K562 (cell line): ENCODE results near the gene ENOX2. TPM values are rescaled to one million over a fixed set of nuclear protein-coding genes. Genes with fewer than 3 reads are reported as not detected.

Experiments
- ATAC-seq: fragments of 200-7000 bp; cut with Tn5 transposase; 3 replicates; pipeline ENCODE4 v1.9.1; 2020; ENCODE audit warnings: moderate library complexity
- BruUV-seq: library from RNA; stranded (reverse); fragments of 400-500 nt; replicated peaks from 2 replicates; lab custom pipeline; 2021; lab: Mats Ljungman, UMichigan
- CTCF ChIA-PET: fragments of 300-600 bp; formaldehyde crosslinking; extraction: SDS; loops from one replicate; lab custom pipeline; 2021; ENCODE audit warnings: low intra/inter-chr PET ratio; lab: Yijun Ruan, JAX
- POLR2A ChIA-PET: fragments of 300-600, 350-650 bp; sonication (Branson Sonifier 250); formaldehyde crosslinking; extraction: SDS; loops from one replicate; lab custom pipeline; 2021; ENCODE audit warnings: antibody characterized with exemption, inconsistent platforms; lab: Yijun Ruan, JAX
- DNase-seq, 4 experiments: peaks; one replicate each; pipeline versions ENCODE4 v3.0.0 to v3.0.0-alpha.2; 2011 to 2018; ENCODE audit warnings: low spot score in 3 of 4, mixed read lengths in 3 of 4; ENCODE audit errors: extremely low read depth in 1 of 4
- FAIRE-seq: peaks from 2 replicates; lab custom pipeline; 2011; peaks lifted over from hg19 to GRCh38; lab: Jason Lieb, UNC
- H2AFZ ChIP-seq: 2 replicates; pipeline ENCODE4 v1.6.0; 2011; ENCODE audit warnings: low read depth, low read length, control low read depth, inconsistent platforms
- H3K27ac ChIP-seq: fragments of 200-600 bp; 3 replicates; pipeline ENCODE4 v1.8.0; 2011; ENCODE audit warnings: low read depth, mild to moderate bottlenecking, control low read depth, inconsistent platforms, low read length, moderate library complexity, mixed read lengths; ENCODE audit errors: extremely low read depth
- H3K27me3 ChIP-seq, 2 experiments: fragments of 300-600 bp in 1 of 2; 2 replicates in 1 of 2; 3 replicates in 1 of 2; pipeline versions ENCODE4 v1.6.0 to v1.8.0; 2011; ENCODE audit warnings: inconsistent platforms in 2 of 2, low read length in 2 of 2, mild to moderate bottlenecking in 1 of 2, mixed read lengths in 1 of 2, moderate library complexity in 1 of 2; ENCODE audit not compliant: control insufficient read depth in 2 of 2, insufficient read depth in 2 of 2
- H3K36me3 ChIP-seq: fragments of 300-600 bp; 3 replicates; pipeline ENCODE4 v1.8.0; 2011; ENCODE audit warnings: mild to moderate bottlenecking, low read length, inconsistent platforms; ENCODE audit not compliant: control insufficient read depth, insufficient read depth
- H3K4me1 ChIP-seq, 2 experiments: fragments of 200-600 bp in 1 of 2; replicated peaks in 1 of 2; 2 replicates in 1 of 2; 3 replicates in 1 of 2; pipeline versions ENCODE4 v1.5.1 to v1.8.0; 2011; ENCODE audit warnings: inconsistent platforms in 2 of 2, low read length in 2 of 2, mild to moderate bottlenecking in 1 of 2, mixed read lengths in 1 of 2, moderate library complexity in 1 of 2; ENCODE audit not compliant: control insufficient read depth in 2 of 2, insufficient read depth in 2 of 2
- H3K4me2 ChIP-seq: 2 replicates; pipeline ENCODE4 v1.6.1; 2011; ENCODE audit warnings: low read length, control low read depth, inconsistent platforms, mixed read lengths; ENCODE audit not compliant: insufficient read depth
- H3K4me3 ChIP-seq: fragments of 200-600 bp; sonication (generic), shearing (Covaris generic); 2 replicates; pipeline ENCODE4 v1.5.1; 2016; ENCODE audit warnings: control low read depth, inconsistent platforms
- H3K79me2 ChIP-seq: fragments of 200-600 bp; 3 replicates; pipeline ENCODE4 v1.8.0; 2011; ENCODE audit warnings: low read length, inconsistent platforms; ENCODE audit not compliant: control insufficient read depth, insufficient read depth
- H3K9ac ChIP-seq, 2 experiments: 2 replicates each; pipeline versions ENCODE4 v1.6.0 to v1.6.1; 2011; ENCODE audit warnings: low read depth in 2 of 2, low read length in 2 of 2, control low read depth in 1 of 2, inconsistent platforms in 1 of 2, mild to moderate bottlenecking in 1 of 2, mixed read lengths in 1 of 2; ENCODE audit not compliant: insufficient read depth in 1 of 2
- H3K9me1 ChIP-seq: one replicate; pipeline ENCODE4 v1.6.0; 2011; ENCODE audit warnings: inconsistent platforms, mild to moderate bottlenecking, low read length, moderate library complexity; ENCODE audit not compliant: control insufficient read depth, insufficient read depth
- H3K9me3 ChIP-seq: replicated peaks from 2 replicates; pipeline ENCODE4 v1.5.1; 2011; ENCODE audit warnings: low read depth, low read length, inconsistent platforms; ENCODE audit not compliant: control insufficient read depth, insufficient read depth
- H4K20me1 ChIP-seq: replicated peaks from 2 replicates; pipeline ENCODE4 v1.6.1; 2011; ENCODE audit warnings: low read length, inconsistent platforms, mixed read lengths; ENCODE audit not compliant: control insufficient read depth, insufficient read depth
- E2F1 ChIP-seq: sonication (generic); formaldehyde crosslinking; IDR thresholded peaks from 2 replicates; pipeline ENCODE4 v1.8.1; 2023; ENCODE audit warnings: mild to moderate bottlenecking, missing genetic modification reagents, moderate library complexity
- HDAC6 ChIP-seq: IDR thresholded peaks from 2 replicates; pipeline ENCODE4 v1.6.1; 2012; ENCODE audit warnings: low read depth, mild to moderate bottlenecking, control low read depth, inconsistent platforms, low read length, moderate library complexity
- HSF4 ChIP-seq: fragments of 250-450 bp; sonication (Bioruptor Pico); IDR thresholded peaks from 2 replicates; pipeline ENCODE4 v2.1.2; 2022; ENCODE audit warnings: mild to moderate bottlenecking, moderate library complexity, borderline replicate concordance
- ILK ChIP-seq: fragments of 450-650 bp; IDR thresholded peaks from 2 replicates; pipeline ENCODE4 v1.6.1; 2016; ENCODE audit warnings: missing genetic modification characterization, low read depth, mild to moderate bottlenecking, missing compliant biosample characterization, moderate library complexity, borderline replicate concordance
- KAT7 ChIP-seq: sonication (generic); formaldehyde crosslinking; IDR thresholded peaks from 2 replicates; pipeline ENCODE4 v1.8.0; 2022; ENCODE audit warnings: missing genetic modification reagents, mild to moderate bottlenecking, borderline replicate concordance
- KDM1A ChIP-seq, 2 experiments: fragments of 450-650 bp; IDR thresholded peaks; 2 replicates each; pipeline ENCODE4 v1.6.1; 2016; ENCODE audit warnings: mild to moderate bottlenecking in 2 of 2
- PML ChIP-seq: IDR thresholded peaks from 2 replicates; pipeline ENCODE4 v1.6.1; 2012; ENCODE audit warnings: low read length, inconsistent platforms
- TBL1XR1 ChIP-seq, 2 experiments: IDR thresholded peaks; 2 replicates each; pipeline ENCODE4 v1.6.1; 2012; ENCODE audit warnings: improper control_type of control experiment in 2 of 2, low read length in 2 of 2, mild to moderate bottlenecking in 1 of 2
- TRIM28 ChIP-seq: fragments of 450-650 bp; IDR thresholded peaks from 2 replicates; pipeline ENCODE4 v1.6.1; 2017
- ZBTB33 ChIP-seq: sonication (generic); formaldehyde crosslinking; IDR thresholded peaks from 2 replicates; pipeline ENCODE4 v1.8.1; 2023; ENCODE audit warnings: mild to moderate bottlenecking, missing genetic modification reagents
- ZEB2 ChIP-seq: fragments of 450-650 bp; IDR thresholded peaks from 2 replicates; pipeline ENCODE4 v1.6.1; 2016
- ZNF263 ChIP-seq: sonication (generic); formaldehyde crosslinking; IDR thresholded peaks from 2 replicates; pipeline ENCODE4 v1.8.0; 2022; ENCODE audit warnings: mild to moderate bottlenecking, missing genetic modification reagents, borderline replicate concordance
- ZNF57 ChIP-seq: fragments of 450-650 bp; formaldehyde crosslinking; IDR thresholded peaks from 2 replicates; pipeline ENCODE4 v1.4.0; 2020; ENCODE audit warnings: mild to moderate bottlenecking, moderate library complexity
- ZNF696 ChIP-seq: fragments of 250-450 bp; sonication (Bioruptor Pico); conservative IDR thresholded peaks from 2 replicates; pipeline ENCODE4 v1.4.0; 2020; ENCODE audit warnings: mild to moderate bottlenecking, moderate library complexity
- ZSCAN29 ChIP-seq: fragments of 450-650 bp; IDR thresholded peaks from 2 replicates; pipeline ENCODE4 v1.6.1; 2017
- WGBS: fragments of 100-300 bp; shearing (Covaris generic); methylation state at CpG from one replicate; pipeline ENCODE4 v1.1.6; 2016; ENCODE audit warnings: low coverage, mixed read lengths; ENCODE audit not compliant: insufficient coverage; ENCODE audit errors: missing lambda C conversion rate; 5-methylcytosine and 5-hydroxymethylcytosine counted together
- in situ Hi-C: fragments of 300-500 bp; cut with MboI; formaldehyde crosslinking; loops from 4 replicates; pipeline ENCODE4 v1.15.0; 2018; ENCODE audit warnings: inconsistent platforms, mixed read lengths
- intact Hi-C: fragments of 100-400 bp; cut with micrococcal nuclease; formaldehyde crosslinking; loops from 2 replicates; pipeline ENCODE4 v1.14.2; 2022
- polyA plus RNA-seq, 8 experiments: library from polyadenylated mRNA; depleted of rRNA in 4 of 8; stranded (reverse) in 5 of 8; unstranded in 3 of 8; fragments of >200 nt; fragmentation: Nextera tagmentation in 2 of 8; fragmentation: Illumina TruSeq in 1 of 8; extraction: Ambion mirVana in 2 of 8; extraction: Trizol in 1 of 8; gene quantifications; 2 replicates each; pipeline versions ENCODE4 v1.2.1 to v1.2.3, GENCODE V29; 2011 to 2014; ENCODE audit warnings: inconsistent platforms in 1 of 8, missing spikeins in 1 of 8
- total RNA-seq, 7 experiments: library from RNA; depleted of rRNA in 6 of 7; stranded (reverse); fragments of >200 nt in 6 of 7; fragmentation: Illumina TruSeq in 2 of 7; extraction: Trizol in 2 of 7; gene quantifications; 2 replicates each; pipeline versions ENCODE4 v1.2.1 to v1.2.3, GENCODE V29; 2011 to 2021; ENCODE audit warnings: low replicate concordance in 1 of 7

ENOX2 gene
- total and polyA plus RNA-seq, 9 of the 15 experiments (the other 6 are each of a cell fraction or from before 2014, with no cell fraction given) = 6.1 to 24.0 (median 13.8) TPM

DNA sequence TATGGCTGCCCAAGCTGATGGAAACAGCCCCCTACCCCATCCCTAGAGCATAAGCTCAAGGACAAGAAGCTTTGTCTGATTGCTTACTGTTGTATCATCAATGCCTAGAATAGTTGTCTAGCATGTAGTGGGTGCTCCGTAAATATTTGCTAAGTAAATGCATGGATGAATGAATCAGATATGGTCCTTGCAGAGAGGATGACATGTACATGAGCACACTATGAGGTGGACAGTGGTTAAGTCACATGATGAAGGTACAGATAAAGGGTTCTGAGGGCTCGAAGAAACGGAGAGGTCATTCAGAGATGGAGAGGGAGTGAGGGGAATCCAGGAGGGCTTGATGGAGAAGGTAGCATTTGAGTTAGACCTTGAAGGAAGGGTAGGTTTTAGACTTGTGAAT lies 287.1 kb downstream of the ENOX2 start (continued):
- no peak for TF ChIP-seq ZBTB33 (CRISPR knock-in tag)
- TF ChIP-seq ZSCAN29 = no peak
- no peak for TF ChIP-seq TBL1XR1 (IDR thresholded peaks at IDR 0.05; ENCODE audit: low read length in 2 of 2)
- no peak for TF ChIP-seq ZNF696 (CRISPR knock-in tag)
- TF ChIP-seq KAT7 (CRISPR knock-in tag) = no peak
- TF ChIP-seq TRIM28 = no peak
- TF ChIP-seq ILK (tag) = no peak
- TF ChIP-seq, all 486 proteins: peak for 4

DNA sequence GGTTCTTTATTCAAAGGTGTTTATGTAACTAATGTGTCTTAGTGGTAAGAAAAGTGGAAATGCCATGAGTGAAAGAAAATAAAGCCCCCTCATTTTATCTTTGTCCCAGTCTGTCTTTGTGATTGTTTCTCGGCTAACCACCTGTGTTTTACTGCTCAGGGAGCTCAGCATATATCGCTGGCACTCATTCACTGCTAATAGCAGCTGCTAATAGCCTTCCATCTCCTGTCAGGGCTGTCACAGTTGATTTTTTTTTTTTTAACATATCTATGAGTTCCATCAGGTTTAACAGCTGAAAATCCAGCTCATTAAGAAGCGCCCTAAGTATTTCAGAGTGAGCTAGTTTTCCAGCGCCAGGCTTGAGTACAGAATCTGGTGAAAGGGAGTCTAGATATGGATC lies 295.6 kb downstream of the ENOX2 start:
- H2AFZ ChIP-seq = no peak overlapping the region
- H3K27me3 ChIP-seq = no peaks in the 10 kb centered on the region
- FAIRE-seq (no peak), ATAC-seq (no peak), DNase-seq (no peak)
- 22% methylated on average over 4 of the region's 4 CpGs for WGBS
- POLR2A ChIA-PET = interaction anchor here (1.2 kb wide), 1 partner anchor 13 kb away, joined by 6 read pairs; no protein-coding TSS in a partner anchor
- no peaks in the 10 kb centered on the region for H3K79me2 ChIP-seq
- TF ChIP-seq PML (no peak), E2F1 (no peak), HDAC6 (no peak), ZNF57 (no peak), ZEB2 (no peak), KDM1A (IDR thresholded peaks at IDR 0.05) (no peak), HSF4 (CRISPR knock-in tag) (no peak), ZNF263 (CRISPR knock-in tag) (no peak)
- no peaks in the 10 kb centered on the region; a peak in 1 of 5 replicates for H3K4me1 ChIP-seq
- intact Hi-C loops = no loop called here
- no peaks in the 10 kb centered on the region for H3K36me3 ChIP-seq
- no peak overlapping the region for H3K4me2 ChIP-seq
- no TSS peak for BruUV-seq
- no peaks in the 10 kb centered on the region for H4K20me1 ChIP-seq
- in situ Hi-C loops = no loop called here
- H3K27ac ChIP-seq = no peak overlapping the region
- CTCF ChIA-PET = no interaction called here
- H3K9me3 ChIP-seq = no peaks in the 10 kb centered on the region
- H3K4me3 ChIP-seq = no peak overlapping the region
- H3K9me1 ChIP-seq = no peaks in the 10 kb centered on the region
- H3K9ac ChIP-seq = no peak overlapping the region
